Effector memory CD4-positive, alpha-beta T cell (primary cell): Measurements from ENCODE around the gene AMN1.
"Not testable (repeated sequence)": the region's sequence is repeated elsewhere in the genome, so short reads cannot be mapped to it uniquely, and the experiment has no call there.

ENCODE experiments used
- DNase-seq, 3 donors: peaks; one replicate each; pipeline ENCODE4 v3.0.0-alpha.2; 2020
- H3K27ac ChIP-seq: 2 replicates; pipeline ENCODE4 v1.7.0; 2013; ENCODE audit warnings: mild to moderate bottlenecking, low read length, moderate library complexity; ENCODE audit not compliant: insufficient read depth, poor library complexity, severe bottlenecking
- H3K27me3 ChIP-seq: replicated peaks from 2 replicates; pipeline ENCODE4 v1.7.0; 2013; ENCODE audit warnings: mild to moderate bottlenecking, low read length; ENCODE audit not compliant: insufficient read depth, control insufficient read depth, poor library complexity, severe bottlenecking
- H3K36me3 ChIP-seq: 2 replicates; pipeline ENCODE4 v1.7.0; 2013; ENCODE audit warnings: mild to moderate bottlenecking, low read length, moderate library complexity; ENCODE audit not compliant: control insufficient read depth, insufficient read depth
- H3K4me1 ChIP-seq: 2 replicates; pipeline ENCODE4 v1.7.0; 2013; ENCODE audit warnings: low read length, mild to moderate bottlenecking; ENCODE audit not compliant: control insufficient read depth, insufficient read depth, poor library complexity, severe bottlenecking
- H3K4me3 ChIP-seq: 2 replicates; pipeline ENCODE4 v1.7.0; 2013; ENCODE audit warnings: low read length, low read depth, mild to moderate bottlenecking; ENCODE audit not compliant: insufficient read depth, poor library complexity, severe bottlenecking
- H3K9me3 ChIP-seq: 2 replicates; pipeline ENCODE4 v1.7.0; 2013; ENCODE audit warnings: mild to moderate bottlenecking, low read length, moderate library complexity; ENCODE audit not compliant: control insufficient read depth
- total RNA-seq, 3 donors: gene quantifications; one replicate each; lab custom pipeline; 2026; lab: John Stamatoyannopoulos, UW

Gene AMN1
- total RNA-seq = 3.4 to 5.7 (median 4.6) reads per million in 3 donors

DNA sequence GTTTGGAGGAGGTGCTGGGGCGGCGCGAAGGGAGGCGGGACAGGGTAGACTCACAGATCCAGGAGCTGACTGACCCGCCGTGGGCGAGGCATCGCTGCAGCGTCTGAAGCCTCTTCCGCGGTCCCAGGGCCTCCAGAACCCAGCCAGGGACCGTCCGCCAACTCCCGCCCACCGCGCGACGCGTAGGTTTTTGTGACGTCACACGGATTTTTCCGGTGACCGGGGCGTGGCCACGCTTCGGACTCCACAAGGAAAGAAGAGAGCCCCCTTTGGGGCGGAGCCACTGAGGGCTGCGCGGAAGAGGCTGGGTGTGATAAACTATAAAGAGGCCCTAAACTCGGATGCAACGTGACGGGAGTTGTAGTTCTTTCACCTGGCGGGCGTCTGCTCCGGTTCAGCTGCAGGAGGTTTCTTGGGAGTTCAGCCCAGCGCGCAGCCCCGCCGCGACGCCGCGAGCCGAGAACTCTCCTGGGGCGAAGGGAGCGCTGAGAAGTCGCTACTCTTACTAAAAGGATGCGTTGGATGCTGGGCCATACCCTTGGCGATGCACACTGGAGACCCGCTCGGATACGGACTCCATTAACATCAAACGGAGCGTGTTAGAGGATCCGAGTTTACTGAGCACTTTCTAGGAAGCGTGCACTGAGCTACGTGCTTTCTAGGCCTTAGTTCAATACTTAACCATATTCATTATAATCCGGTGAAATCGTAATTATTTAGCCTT is at the start of gene AMN1:
TSS of gene AMN1 (minus strand) at position 105 of the 724 bp plus-strand sequence. CDS start at position 92, 13 bp downstream.
- Histone ChIP-seq H3K27me3 (no peaks in the 10 kb centered on the region), H3K36me3 (no peaks in the 10 kb centered on the region), H3K4me1 (peaks cover 15% of the 10 kb centered on the region), H3K4me3 (peak within 1 kb of the TSS; percentile 82), H3K27ac (peak within 1 kb of the TSS; percentile 91), H3K9me3 (no peaks in the 10 kb centered on the region)
- DNase-seq = peak; percentile 97 to 99 (median 98)

- Histone ChIP-seq H3K9me3 (no peaks in the 10 kb centered on the region), H3K4me1 (no peaks in the 10 kb centered on the region), H3K4me3 (no peak overlapping the region), H3K27me3 (no peaks in the 10 kb centered on the region), H3K36me3 (no peaks in the 10 kb centered on the region), H3K27ac (no peak overlapping the region)
- no peak for DNase-seq
Observed at GRCh38 chr12:31773867-31774266, 45.0 kb upstream of the AMN1 start.

DNA sequence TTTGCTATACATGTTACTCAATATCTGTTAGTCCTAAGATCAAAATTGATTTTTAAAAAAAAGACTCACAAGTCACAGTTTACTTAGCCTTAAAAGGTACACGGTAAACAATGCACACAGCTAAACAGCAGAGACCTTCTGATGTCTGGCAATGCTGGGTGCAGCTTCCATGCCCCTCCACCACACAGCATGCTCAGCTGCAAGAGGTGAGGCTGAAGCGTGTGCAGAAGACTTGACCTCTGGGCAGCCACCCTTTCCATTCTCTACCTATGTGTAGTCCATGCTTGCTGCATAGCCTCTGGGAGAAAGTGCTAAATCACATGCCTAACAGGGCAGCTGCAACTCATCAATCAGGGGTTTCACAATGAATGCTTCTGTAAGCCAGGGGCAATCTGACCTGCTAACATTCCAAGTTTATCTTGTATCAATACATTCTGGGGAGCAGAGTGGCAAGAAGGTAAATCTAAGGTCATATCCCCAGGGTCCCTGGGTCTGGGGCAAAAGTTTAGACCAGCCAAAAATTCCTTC is 44.5 kb upstream of the AMN1 start:
- H3K9me3 ChIP-seq = no peaks in the 10 kb centered on the region
- H3K4me1 ChIP-seq = no peaks in the 10 kb centered on the region
- DNase-seq = no peak
- no peak overlapping the region for H3K4me3 ChIP-seq
- H3K27ac ChIP-seq = no peak overlapping the region
- H3K27me3 ChIP-seq = no peaks in the 10 kb centered on the region
- no peaks in the 10 kb centered on the region for H3K36me3 ChIP-seq

- Histone ChIP-seq H3K9me3 (no peaks in the 10 kb centered on the region), H3K4me1 (no peaks in the 10 kb centered on the region), H3K4me3 (no peak overlapping the region), H3K27me3 (no peaks in the 10 kb centered on the region), H3K27ac (no peak overlapping the region), H3K36me3 (no peaks in the 10 kb centered on the region)
- no peak for DNase-seq
Observed at GRCh38 chr12:31772685-31773222, 43.9 kb upstream of the AMN1 start.

DNA sequence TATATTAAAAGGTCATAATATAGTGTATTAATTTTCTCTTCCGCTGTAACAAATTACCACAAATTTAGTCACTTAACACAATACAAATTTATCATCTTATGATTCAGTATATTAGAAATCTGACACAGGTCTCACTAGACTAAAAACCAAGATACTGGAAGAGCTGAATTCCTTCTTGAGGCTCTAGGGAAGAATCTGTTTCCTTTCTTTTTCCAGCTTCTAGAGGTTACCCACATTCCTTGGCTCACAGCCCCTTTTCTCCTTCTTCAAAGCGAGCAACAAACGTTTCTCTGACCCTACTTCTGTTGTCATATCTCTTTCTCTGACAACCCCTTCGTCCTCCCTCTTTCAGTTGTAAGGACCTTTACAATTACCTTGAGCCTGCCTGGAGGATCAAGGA is 43.4 kb upstream of the AMN1 start:
- DNase-seq = no peak
- H3K9me3 ChIP-seq = no peaks in the 10 kb centered on the region
- H3K36me3 ChIP-seq = no peaks in the 10 kb centered on the region
- H3K27me3 ChIP-seq = no peaks in the 10 kb centered on the region
- H3K27ac ChIP-seq = no peak overlapping the region
- no peaks in the 10 kb centered on the region for H3K4me1 ChIP-seq
- H3K4me3 ChIP-seq = no peak overlapping the region

- Histone ChIP-seq H3K4me1 (no peaks in the 10 kb centered on the region), H3K9me3 (no peaks in the 10 kb centered on the region), H3K27me3 (no peaks in the 10 kb centered on the region), H3K36me3 (no peaks in the 10 kb centered on the region), H3K4me3 (no peak overlapping the region), H3K27ac (no peak overlapping the region)
- no peak for DNase-seq
Observed at GRCh38 chr12:31768046-31768445, 39.2 kb upstream of the AMN1 start.

DNA sequence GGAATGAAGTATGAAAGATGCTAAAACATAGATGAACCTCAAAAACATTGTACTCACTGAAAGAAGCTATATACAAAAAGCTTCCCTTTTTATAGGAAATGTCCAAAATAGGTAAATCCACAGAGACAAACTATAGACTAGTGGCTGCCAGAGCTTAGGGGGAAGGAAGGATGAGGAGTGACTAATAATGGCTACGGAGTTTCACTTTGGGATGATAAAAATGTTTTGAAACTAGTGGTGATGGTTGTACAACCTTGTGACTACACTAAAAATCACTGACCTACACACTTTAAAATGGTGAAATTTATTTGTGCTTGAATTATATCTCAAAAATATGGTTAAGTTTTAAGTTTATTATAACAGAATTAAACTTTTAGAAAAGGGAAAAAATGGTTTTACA is 37.1 kb upstream of the AMN1 start:
- Histone ChIP-seq H3K4me1 (no peaks in the 10 kb centered on the region), H3K36me3 (no peaks in the 10 kb centered on the region), H3K9me3 (no peaks in the 10 kb centered on the region), H3K27ac (no peak overlapping the region), H3K27me3 (no peaks in the 10 kb centered on the region), H3K4me3 (no peak overlapping the region)
- no peak for DNase-seq

- no peaks in the 10 kb centered on the region for H3K4me1 ChIP-seq
- no peaks in the 10 kb centered on the region for H3K27me3 ChIP-seq
- H3K4me3 ChIP-seq = no peak overlapping the region
- H3K36me3 ChIP-seq = no peaks in the 10 kb centered on the region
- no peak overlapping the region for H3K27ac ChIP-seq
- no peak for DNase-seq
- no peaks in the 10 kb centered on the region for H3K9me3 ChIP-seq
Observed at GRCh38 chr12:31759632-31760459, 31.0 kb upstream of the AMN1 start.

GRCh38 chr12:31758297-31758696 is 29.5 kb upstream of the AMN1 start:
- not testable (repeated sequence) for H3K36me3 ChIP-seq, H3K4me1 ChIP-seq, H3K27me3 ChIP-seq, H3K27ac ChIP-seq, H3K9me3 ChIP-seq, H3K4me3 ChIP-seq, DNase-seq

GRCh38 chr12:31756977-31757420 is 28.2 kb upstream of the AMN1 start:
- Histone ChIP-seq H3K27ac (no peak overlapping the region), H3K4me1 (no peaks in the 10 kb centered on the region), H3K4me3 (no peak overlapping the region), H3K36me3 (no peaks in the 10 kb centered on the region), H3K9me3 (no peaks in the 10 kb centered on the region), H3K27me3 (no peaks in the 10 kb centered on the region)
- DNase-seq = no peak
